Measurements from ENCODE around the gene DHCR7.

DHCR7 gene

GRCh38 chr11:71452199-71453036 is 4.2 kb upstream of the DHCR7 start:
- no peak for TF ChIP-seq CTCF (conservative IDR thresholded peaks at IDR 0.05; ENCODE audit: low read depth)
- H3K27ac ChIP-seq = peak overlapping the region; percentile 76
- POLR2A ChIA-PET (ENCODE audit: low non-redundant PET) = interaction anchor here (0.6 to 1.1 kb wide), 2 partner anchors 17 to 1047 kb away, joined by 3 to 4 read pairs; no protein-coding TSS in a partner anchor
- CTCF ChIA-PET = interaction anchor here (0.5 to 0.7 kb wide), 3 partner anchors 141 to 647 kb away, joined by 3 to 5 read pairs (median 4); no protein-coding TSS in a partner anchor
- DNase-seq (ENCODE audit: low spot score) = no peak

GRCh38 chr11:71451596-71452198 is 3.5 kb upstream of the DHCR7 start:
- peak overlapping the region; percentile 76 for H3K27ac ChIP-seq
- DNase-seq (ENCODE audit: low spot score) = no peak
- ChIA-PET POLR2A (ENCODE audit: low non-redundant PET) (interaction anchor here (1.1 kb wide), 1 partner anchor 17 kb away, joined by 3 read pairs; no protein-coding TSS in a partner anchor), CTCF (interaction anchor here (0.7 kb wide), 2 partner anchors 636 to 648 kb away, joined by 4 to 5 read pairs; no protein-coding TSS in a partner anchor)
- TF ChIP-seq CTCF (conservative IDR thresholded peaks at IDR 0.05; ENCODE audit: low read depth) = no peak

- ChIA-PET POLR2A (ENCODE audit: low non-redundant PET) (no interaction called here), CTCF (no interaction called here)
- no peak for TF ChIP-seq CTCF (conservative IDR thresholded peaks at IDR 0.05; ENCODE audit: low read depth)
- DNase-seq (ENCODE audit: low spot score) = no peak
- H3K27ac ChIP-seq = no peak overlapping the region
Measured at GRCh38 chr11:71450939-71451338, 2.7 kb upstream of the DHCR7 start.

GRCh38 chr11:71450507-71450906 is 2.3 kb upstream of the DHCR7 start:
- no peak for TF ChIP-seq CTCF (conservative IDR thresholded peaks at IDR 0.05; ENCODE audit: low read depth)
- ChIA-PET CTCF (no interaction called here), POLR2A (ENCODE audit: low non-redundant PET) (no interaction called here)
- DNase-seq (ENCODE audit: low spot score) = no peak
- H3K27ac ChIP-seq = no peak overlapping the region

- no peak for TF ChIP-seq CTCF (conservative IDR thresholded peaks at IDR 0.05; ENCODE audit: low read depth)
- peak overlapping the region; percentile 82 for H3K27ac ChIP-seq
- POLR2A ChIA-PET (ENCODE audit: low non-redundant PET) = interaction anchor here (0.6 kb wide), 1 partner anchor 1642 kb away, joined by 3 read pairs; no protein-coding TSS in a partner anchor
- DNase-seq (ENCODE audit: low spot score) = no peak
- CTCF ChIA-PET = no interaction called here
Measured at GRCh38 chr11:71449596-71449995, 1.4 kb upstream of the DHCR7 start.

- TF ChIP-seq CTCF (conservative IDR thresholded peaks at IDR 0.05; ENCODE audit: low read depth) = no peak
- H3K27ac ChIP-seq = peak overlapping the region; percentile 82
- POLR2A ChIA-PET (ENCODE audit: low non-redundant PET) = no interaction called here
- CTCF ChIA-PET = no interaction called here
- no peak for DNase-seq (ENCODE audit: low spot score)
Measured at GRCh38 chr11:71447791-71448256, 369 bp downstream of the DHCR7 start.
